IPS-NIHi7 (cell line): Measurements from ENCODE around the gene PPBP.
"Not testable (repeated sequence)": the region's sequence is repeated elsewhere in the genome, so short reads cannot be mapped to it uniquely, and the experiment has no call there.

ENCODE experiments used
- DNase-seq: peaks from one replicate; pipeline ENCODE4 v3.0.0; 2012; ENCODE audit warnings: mixed read lengths; ENCODE audit errors: extremely low spot score

Gene PPBP

GRCh38 chr4:73992050-73992449, 4.1 kb upstream of the PPBP start:
- no peak for DNase-seq

GRCh38 chr4:73991742-73992000, 3.7 kb upstream of the PPBP start:
- no peak for DNase-seq

GRCh38 chr4:73990988-73991741, 3.2 kb upstream of the PPBP start:
- no peak for DNase-seq

GRCh38 chr4:73989928-73990327, 1.9 kb upstream of the PPBP start:
- no peak for DNase-seq

- DNase-seq, result no peak
Observed at GRCh38 chr4:73989031-73989430, 1.0 kb upstream of the PPBP start.

GRCh38 chr4:73985528-73985852, 2.5 kb downstream of the PPBP start:
- no peak for DNase-seq

- DNase-seq, result no peak
Observed at GRCh38 chr4:73984736-73985527, 3.1 kb downstream of the PPBP start.

- DNase-seq, result not testable (repeated sequence)
Observed at GRCh38 chr4:73981175-73981574, 6.8 kb downstream of the PPBP start.

- DNase-seq, result no peak
Observed at GRCh38 chr4:73979407-73979957, 8.5 kb downstream of the PPBP start.

GRCh38 chr4:73978886-73979285, 9.1 kb downstream of the PPBP start:
- DNase-seq, result no peak

DNA sequence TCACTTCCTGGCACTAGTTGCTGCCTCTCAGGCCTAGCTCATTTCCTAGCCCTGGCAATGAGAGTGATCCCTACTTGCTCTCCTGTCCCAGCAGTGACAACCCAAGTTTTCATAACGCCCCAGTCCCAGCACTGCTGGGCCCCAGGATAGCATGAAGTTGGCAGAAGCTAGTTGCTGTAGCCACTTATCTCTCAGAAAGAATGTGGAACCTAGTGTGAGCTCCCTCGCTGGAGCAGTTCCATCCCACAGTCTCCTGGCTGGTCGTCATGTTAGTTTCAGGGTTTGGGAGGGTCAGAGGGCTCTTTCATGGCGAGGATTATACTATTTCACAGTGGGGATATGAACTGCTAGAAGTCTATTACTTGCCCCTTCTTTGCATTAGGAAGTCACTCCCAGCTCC, 11.3 kb downstream of the PPBP start:
- DNase-seq, result no peak

DNA sequence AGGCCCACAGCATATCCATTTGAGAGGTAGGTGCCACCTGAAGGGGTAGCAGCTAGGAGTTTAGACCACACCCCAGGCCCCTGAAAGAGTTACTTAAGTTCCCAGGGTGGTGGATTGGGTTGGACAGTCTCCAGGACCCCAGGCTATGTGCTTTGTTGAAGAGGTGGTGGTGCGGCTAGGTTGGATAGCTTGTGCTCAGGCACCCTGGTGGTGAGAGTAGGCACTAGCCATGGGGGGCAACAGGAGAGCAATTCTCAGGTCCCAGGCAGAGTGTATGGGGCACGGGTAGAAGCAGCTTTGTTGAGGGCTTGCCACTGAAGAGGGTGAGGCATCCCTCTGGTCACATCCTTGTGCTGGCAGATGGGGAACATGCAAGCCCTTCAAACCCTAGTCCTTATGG, 11.8 kb downstream of the PPBP start:
- no peak for DNase-seq

DNA sequence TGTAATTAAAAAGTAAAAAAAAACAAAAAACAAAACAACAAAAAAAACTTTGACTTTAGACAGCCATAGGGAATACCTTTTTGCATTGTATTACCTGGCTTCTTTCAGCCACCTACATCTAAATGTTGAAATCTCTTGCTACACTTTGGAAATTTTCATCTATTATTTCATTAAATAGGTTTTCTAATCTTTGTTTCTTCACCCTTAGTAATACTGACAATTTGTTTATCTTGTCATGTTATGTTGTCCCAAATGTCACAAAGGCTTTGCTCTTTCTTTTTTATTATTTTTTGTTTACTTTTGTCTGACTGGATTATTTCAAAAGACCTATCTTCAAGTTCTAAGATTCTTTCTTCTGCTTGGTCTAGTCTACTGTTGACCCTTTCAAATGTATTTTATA, 13.6 kb downstream of the PPBP start:
- DNase-seq, result no peak

DNA sequence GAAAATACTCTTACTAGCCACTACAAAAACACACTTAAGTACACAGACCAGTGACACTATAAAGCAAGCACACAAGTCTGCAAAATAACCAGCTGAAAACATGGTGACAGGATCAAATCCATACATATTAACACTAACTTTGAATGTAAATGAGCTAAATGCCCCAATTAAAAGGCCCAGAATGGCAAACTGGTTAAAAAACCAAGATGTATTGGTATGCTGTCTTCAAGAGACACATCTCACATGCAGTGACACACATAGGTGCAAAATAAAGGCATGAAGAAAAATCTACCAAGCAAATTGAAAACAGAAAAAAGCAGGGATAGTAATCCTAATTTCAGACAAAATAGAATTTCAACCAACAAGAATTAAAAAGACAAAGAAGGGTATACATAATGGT, 17.0 kb downstream of the PPBP start:
- no peak for DNase-seq

DNA sequence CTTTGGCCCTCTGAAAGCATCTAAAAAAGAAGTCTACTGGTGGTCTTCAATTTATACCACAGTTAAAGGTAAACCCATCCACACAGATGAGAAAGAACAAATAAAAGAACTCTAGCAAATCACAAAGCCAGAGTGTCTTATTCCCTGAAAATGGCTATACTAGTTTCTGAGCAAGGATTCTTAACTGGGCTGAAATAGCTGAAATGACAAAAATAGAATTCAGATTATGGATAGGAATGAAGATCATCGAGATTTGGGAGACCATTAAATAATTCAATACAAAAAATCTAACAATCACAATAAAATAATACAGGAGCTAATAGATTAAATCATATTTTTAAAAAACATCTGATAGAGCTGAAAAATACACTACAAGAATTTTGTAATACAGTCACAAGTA, 18.0 kb downstream of the PPBP start:
- DNase-seq, result no peak

- DNase-seq, result no peak
Observed at GRCh38 chr4:73967866-73968265, 20.1 kb downstream of the PPBP start.

DNA sequence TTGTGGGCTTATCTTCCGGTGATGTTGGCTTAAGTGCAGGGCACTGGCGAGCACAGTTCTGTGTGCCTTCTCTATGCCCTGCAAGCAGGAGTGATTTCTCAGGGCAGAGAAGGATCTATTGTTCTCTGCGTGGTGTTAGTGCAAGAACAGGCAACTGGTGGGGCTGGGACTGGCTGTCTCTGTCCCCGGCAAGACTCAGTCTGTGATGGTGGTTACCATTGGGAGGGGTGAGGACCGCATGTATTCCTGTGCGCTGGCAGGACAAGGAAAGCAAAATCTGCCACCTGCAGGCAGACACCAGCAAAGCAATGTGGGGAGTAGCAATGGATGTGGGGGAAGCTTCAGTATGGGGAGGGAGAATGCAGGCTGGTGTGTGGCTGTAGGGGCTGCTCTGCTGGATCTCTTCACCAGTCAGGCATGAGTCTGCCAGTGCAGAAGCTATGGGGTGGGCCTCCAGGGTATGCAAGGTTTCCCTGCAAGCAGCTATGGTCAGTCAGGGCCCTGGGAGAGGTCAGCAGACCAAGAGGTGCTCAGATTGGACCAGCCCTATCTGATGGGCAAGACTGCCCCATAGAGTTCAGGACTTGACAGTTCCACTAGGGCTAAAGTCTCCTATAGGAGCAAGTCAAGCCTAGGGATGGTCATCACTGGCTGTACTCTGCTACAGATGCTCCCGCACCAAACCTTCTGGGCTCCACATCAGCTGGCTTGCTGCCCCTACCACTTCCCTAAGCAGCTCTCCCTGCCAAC, 23.0 kb downstream of the PPBP start:
- peak; percentile 84 for DNase-seq

GRCh38 chr4:73962724-73963123, 25.3 kb downstream of the PPBP start:
- DNase-seq, result no peak

GRCh38 chr4:73959041-73959440, 28.9 kb downstream of the PPBP start:
- not testable (repeated sequence) for DNase-seq

DNA sequence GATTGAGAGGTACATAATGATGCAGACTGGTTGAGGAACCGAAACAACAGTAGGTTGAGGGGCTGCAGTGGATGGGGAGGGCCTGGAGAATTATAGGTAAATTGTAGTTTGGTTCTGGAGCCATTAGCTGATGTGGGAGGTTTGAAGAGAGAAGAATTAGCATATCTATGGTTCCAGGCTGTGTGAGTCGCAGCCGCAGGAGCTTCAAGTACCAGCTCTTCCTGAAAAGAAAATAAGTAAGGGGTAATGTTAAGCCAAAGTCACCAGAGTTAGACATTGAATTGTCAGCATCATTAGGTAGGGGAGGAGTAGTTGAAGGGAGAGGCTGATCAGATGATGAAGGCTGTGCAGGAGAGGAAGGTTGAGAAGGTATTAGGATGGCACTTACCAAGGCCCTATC, 35.6 kb downstream of the PPBP start:
- no peak for DNase-seq

DNA sequence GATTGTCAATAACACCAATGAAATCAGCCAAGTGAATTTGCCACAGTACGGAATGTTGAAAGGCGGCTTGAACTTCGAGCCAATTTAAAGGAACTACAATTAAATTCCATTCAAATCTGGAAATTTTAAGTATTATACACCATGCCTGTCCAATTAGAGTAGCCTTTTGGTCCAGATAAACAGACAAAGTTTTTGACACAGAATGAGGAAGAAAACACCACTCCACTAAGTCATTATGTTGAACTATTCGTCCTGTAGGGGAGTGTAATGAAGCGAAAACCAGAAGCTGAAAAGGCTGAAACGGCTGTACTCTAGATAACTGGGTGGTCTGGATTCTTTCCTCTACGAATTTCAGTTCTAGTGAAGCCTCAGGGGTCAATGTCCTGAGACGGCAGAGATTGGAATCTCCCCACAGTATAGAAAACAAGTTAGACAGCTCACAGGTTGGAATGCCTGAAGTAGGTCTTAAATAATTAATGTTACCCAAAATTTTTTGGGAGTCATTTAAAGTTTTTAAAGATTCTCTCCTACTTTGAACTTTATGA, 37.5 kb downstream of the PPBP start:
- not testable (repeated sequence) for DNase-seq

DNA sequence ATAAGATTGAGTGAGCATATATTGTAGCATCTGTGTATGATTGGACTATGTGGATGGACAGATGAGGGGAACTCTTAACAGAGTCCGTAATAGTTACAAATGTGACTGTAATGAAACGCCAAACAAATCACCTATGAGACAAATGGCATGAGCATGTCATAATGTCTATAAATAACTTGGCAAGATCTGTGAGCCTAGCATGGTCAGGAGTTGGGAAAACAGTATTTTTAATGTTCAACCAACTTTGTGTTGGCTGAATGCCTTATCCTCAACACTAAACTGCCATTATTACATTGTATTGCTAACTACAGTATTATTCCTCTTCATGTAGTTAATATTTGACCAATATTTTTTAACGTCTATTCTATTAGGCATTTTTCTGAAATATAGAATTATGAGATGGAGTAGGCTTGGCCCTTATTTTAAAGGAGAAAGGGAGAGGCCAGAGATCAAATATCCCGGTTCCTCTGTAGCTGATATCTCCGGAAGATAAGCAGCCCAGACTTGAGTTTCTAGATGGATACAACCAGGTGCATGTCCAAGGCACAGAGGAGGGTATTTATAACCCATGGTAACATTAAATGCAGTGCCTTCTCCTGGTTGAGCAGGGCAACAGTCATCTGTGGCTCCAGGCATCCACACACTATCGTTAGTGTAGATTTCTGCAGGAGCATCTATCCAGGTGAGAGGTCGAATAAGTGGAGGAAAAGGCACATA, 38.8 kb downstream of the PPBP start:
- no peak for DNase-seq
